NK-92 (cell line): ENCODE measurements around the gene ZNF410.
"Not testable (repeated sequence)": the region's sequence is repeated elsewhere in the genome, so short reads cannot be mapped to it uniquely, and the experiment has no call there.

Experiments
- DNase-seq: peaks from one replicate; lab custom pipeline; 2025; ENCODE audit not compliant: unreplicated experiment; lab: John Stamatoyannopoulos, UW

ZNF410 gene

DNA sequence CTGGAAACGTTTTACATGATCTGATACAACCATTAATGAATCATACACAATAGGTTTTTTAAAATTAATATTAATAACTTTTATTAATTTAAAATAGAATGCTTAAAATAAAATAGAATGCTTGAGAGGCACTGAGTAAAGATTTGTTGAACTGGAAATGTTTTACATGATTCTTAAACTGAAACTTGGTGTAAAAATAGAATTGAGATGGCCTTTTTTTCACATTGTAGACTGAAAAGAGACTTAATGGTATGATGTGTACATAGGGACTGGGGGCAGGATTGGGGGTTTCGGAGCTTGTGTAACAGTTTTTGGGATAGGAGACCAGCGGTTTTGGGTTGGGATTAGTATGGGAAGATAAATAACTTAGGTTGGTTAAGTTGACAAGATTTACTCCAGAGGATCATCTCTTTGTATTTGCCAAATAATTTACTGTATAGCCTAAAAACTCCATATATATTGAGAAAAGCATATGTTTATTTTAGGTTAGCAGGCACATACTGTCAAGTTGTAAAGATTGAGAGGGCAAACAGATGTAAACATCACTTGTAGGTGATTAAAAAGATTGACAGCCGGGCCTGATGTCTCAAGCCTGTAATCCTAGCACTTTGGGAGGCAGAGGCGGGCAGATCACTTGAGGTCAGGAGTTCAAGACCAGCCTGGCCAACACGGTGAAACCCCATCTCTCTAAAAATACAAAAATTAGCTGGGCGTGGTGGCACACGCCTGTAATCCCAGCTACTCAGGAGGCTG lies 2.0 kb upstream of the ZNF410 start:
- no peak for DNase-seq

GRCh38 chr14:73887318-73887616 lies 608 bp downstream of the ZNF410 start:
- no peak for DNase-seq

- DNase-seq: no peak
These were observed 1.2 kb downstream of the ZNF410 start for GRCh38 chr14:73887694-73888459.

- DNase-seq: no peak
These were observed 1.7 kb downstream of the ZNF410 start for GRCh38 chr14:73888460-73888725.

DNA sequence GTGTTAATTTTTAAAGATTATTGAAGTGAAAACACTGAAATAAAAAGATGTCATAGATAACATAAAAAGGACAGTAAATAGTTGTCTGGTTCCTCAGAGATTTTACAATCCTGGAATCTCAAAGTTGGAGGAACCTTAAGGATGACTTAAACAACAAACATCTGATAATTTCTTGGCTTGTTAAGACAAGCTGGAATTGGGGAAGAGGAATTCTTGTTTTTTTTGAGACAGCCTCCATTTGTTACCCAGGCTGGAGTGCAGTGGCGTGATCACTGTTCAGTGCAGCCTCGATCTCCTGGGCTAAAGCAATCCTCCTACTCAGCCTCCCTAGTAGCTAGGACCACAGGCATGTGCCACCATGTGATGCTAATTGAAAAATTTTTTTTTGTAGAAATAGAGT lies 2.3 kb downstream of the ZNF410 start:
- no peak for DNase-seq

GRCh38 chr14:73889376-73889775 lies 2.7 kb downstream of the ZNF410 start:
- DNase-seq: no peak

DNA sequence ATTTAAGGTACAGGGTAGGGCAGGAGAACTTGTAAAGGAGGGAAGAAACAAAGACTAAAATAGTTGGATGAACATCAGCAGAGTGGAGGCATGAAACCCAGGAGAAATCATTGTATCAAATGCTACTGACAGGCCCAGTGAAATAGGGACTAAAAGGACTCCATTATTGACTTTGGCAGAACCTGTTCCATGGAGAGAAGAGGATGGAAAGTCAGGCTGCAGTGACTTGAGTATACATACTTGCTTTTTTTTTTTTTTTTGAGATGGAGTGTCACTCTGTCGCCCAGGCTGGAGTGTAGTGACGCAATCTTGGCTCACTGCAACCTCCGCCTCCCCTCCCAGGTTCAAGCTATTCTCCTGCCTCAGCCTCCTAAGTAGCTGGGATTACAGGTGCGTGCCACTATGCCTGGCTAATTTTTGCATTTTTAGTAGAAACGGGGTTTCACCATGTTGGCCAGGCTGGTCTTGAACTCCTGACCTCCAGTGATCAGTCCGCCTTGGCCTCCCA lies 7.6 kb downstream of the ZNF410 start:
- DNase-seq: not testable (repeated sequence)

DNA sequence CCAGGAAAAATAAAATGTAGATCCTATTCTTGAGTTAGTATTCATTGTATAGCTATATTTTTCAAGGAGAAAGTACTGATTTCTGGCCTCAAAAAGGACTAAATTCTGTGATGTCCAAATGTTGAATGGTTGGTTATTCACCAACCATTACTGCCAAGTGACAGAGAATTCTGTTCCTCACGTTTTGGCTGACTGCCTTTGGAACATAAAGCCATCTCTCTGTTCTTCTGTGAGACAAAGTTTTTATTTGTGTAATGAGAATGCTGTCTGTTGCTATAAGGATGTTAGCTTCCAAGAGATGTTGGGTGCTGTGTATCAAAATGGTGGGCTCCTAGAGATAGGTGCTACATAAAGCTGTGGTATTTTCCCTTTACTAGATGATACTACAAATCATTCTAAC lies 9.3 kb downstream of the ZNF410 start:
- no peak for DNase-seq

DNA sequence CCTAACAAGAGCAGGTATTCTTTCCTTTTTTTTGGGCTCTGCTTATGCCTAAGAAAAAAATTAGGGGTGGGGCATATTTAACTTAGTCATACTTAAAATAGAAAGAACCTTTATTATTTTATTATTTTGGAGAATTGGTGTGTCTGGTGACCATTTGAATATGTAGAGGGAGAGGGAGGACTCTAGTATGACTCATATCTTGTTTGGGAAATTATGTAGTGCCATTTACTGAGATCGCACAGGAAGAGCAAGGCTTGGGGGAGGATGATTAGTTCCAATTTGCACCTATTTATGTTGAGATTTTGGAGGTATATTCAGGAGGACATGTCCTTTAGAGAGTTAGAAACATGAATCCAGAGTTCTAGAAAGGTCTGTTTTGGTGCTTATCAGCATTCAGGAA lies 9.9 kb downstream of the ZNF410 start:
- no peak for DNase-seq

DNA sequence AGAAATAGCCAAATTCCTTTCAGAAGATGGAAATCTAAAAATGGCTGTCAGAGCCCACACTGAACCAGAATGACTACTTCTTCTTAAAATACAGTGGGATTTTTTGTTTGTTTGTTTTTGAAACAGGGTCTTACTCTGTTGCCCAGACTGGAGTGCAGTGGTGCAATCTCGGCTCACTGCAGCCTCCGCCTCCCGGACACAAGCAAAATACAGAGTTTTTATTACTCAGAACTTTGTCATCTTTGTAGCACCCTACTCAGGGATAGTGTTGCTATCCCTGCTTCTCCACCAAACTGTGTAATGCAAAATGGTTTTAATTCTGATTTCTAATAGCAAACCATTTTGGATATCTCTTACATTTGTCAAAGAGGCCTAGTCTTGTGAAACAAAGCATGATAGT lies 16.4 kb downstream of the ZNF410 start:
- DNase-seq: no peak

DNA sequence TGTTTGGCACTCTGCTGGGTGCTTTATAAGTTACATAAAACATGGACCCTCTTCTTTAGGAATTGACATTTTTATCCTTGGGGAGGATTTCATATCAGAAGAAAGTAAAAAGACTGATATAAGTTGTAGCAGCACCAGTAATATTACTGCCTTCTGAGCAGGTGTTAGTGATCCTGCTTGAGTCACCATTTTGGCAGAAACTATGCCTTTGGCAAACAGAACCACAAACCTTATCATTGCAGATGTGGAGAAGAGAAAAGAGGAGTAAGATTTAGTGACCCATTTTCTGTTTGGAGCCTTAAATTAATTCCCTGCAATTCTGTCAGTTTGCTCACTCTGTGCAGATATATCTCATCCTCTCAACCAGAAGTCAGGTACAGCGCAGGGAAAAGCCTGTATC lies 23.0 kb downstream of the ZNF410 start:
- no peak for DNase-seq

GRCh38 chr14:73913256-73913655 lies 26.6 kb downstream of the ZNF410 start:
- no peak for DNase-seq

DNA sequence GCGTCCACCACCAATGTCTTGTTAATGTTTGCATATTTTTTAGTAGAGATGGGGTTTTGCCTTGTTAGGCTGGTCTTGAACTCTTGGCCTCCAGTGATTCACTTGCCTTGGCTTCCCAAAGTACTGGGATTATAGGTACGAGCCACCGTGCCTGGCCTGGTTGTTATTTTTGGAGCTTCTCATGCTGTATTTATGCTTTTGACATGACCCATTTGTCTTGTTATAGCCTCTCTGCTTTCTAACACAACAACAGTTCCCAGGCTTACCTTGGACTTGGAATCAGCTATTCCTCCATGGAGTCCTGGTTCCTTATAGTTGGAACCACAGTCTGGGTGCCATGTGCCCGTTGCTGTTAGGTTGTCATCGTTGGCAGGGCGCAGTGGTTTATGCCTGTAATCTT lies 29.7 kb downstream of the ZNF410 start:
- DNase-seq: no peak

- DNase-seq: not testable (repeated sequence)
These were observed 32.8 kb downstream of the ZNF410 start for GRCh38 chr14:73919457-73919856.

- DNase-seq: no peak
These were observed 37.7 kb downstream of the ZNF410 start for GRCh38 chr14:73924337-73924736.

- DNase-seq: no peak
These were observed 49.0 kb downstream of the ZNF410 start for GRCh38 chr14:73935666-73936065.

GRCh38 chr14:73936548-73936947 lies 49.9 kb downstream of the ZNF410 start:
- no peak for DNase-seq

DNA sequence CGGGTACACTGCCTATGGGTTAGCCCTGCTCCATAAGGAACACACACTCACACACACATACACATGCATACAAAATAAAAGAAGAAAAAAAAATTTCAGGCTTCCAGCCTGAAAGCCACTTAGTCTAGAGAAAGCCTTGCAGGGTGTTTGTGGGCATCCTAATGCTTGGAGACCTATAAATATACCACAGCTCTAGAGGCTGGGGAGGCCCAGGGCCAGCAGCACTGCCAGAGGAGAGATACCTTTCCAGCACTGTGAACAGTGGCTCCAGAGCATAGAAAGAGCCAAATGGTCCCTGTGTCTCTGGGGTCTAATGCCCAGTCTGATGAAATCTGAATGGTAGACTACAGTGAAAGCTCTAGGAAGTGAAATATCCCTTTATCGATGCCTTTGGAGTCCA lies 50.4 kb downstream of the ZNF410 start:
- DNase-seq: no peak

DNA sequence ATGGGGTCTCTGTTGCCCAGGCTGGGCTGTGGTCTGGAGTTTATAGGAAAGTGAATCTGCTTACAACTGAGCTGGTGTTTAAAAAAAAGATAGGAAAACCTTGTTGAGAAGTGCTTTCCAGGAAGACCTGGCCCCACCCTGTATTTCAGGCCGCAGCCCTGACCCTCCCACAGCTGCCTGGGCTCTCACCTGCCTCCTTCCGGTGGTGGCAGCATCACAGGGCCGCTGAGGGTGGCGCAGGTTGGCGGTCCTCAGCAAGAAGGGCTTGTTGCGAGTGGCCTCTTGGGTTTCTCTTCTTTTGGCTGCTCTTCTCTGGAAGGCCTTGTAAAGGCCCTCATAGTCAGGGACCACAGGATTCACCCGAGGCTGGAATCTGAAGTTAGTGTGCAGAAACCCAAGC lies 55.5 kb downstream of the ZNF410 start:
- no peak for DNase-seq

DNA sequence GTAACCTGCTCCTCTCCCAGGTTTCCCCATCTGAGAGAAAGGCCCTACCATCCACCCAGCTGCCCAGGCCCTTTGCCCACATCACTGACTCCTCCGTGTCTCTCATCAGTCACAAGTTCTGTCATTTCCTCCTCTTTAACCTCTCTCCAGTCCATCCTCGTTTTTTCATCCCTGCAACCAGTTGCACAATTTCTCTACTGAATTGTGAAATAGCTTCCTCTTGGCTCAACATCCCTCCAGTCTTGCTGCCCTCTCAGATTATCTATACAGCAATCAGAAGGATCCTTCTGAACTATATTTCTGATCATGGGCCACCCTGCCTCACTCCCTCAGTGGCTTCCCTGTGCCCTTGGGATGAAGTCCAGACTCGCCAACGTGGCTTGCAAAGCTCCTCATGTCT lies 56.4 kb downstream of the ZNF410 start:
- no peak for DNase-seq

- no peak for DNase-seq
These were observed 57.9 kb downstream of the ZNF410 start for GRCh38 chr14:73944432-73945158.

- DNase-seq: no peak
These were observed 58.6 kb downstream of the ZNF410 start for GRCh38 chr14:73945159-73945670.
